HG03159 (cell line): ENCODE measurements around the gene AK8.

ENCODE experiments used
- ATAC-seq: cut with Tn5 transposase; IDR thresholded peaks from one replicate; pipeline ENCODE4 v1.9.1; 2021; ENCODE audit warnings: mild to moderate bottlenecking, moderate library complexity; ENCODE audit not compliant: unreplicated experiment

The AK8 gene

GRCh38 chr9:132877824-132878694, at the start of gene AK8:
Gene AK8, minus strand, starts transcription at chr9:132878284. Its CDS starts 29 bp downstream, at chr9:132878255.
- peak; percentile 81 for ATAC-seq

- ATAC-seq, result no peak
Measured at GRCh38 chr9:132927704-132928103, 49.6 kb upstream of the AK8 start.

- no peak for ATAC-seq
Measured at GRCh38 chr9:132923346-132923902, 45.3 kb upstream of the AK8 start.

GRCh38 chr9:132919614-132920268, 41.7 kb upstream of the AK8 start:
- no peak for ATAC-seq

- no peak for ATAC-seq
Measured at GRCh38 chr9:132914924-132915323, 36.8 kb upstream of the AK8 start.

GRCh38 chr9:132912131-132912530, 34.0 kb upstream of the AK8 start:
- no peak for ATAC-seq

GRCh38 chr9:132910376-132910775, 32.3 kb upstream of the AK8 start:
- no peak for ATAC-seq

- no peak for ATAC-seq
Measured at GRCh38 chr9:132909311-132909710, 31.2 kb upstream of the AK8 start.

- no peak for ATAC-seq
Measured at GRCh38 chr9:132908635-132909034, 30.6 kb upstream of the AK8 start.

GRCh38 chr9:132905726-132906125, 27.6 kb upstream of the AK8 start:
- ATAC-seq, result no peak

GRCh38 chr9:132903574-132904492, 25.7 kb upstream of the AK8 start:
- ATAC-seq, result no peak

GRCh38 chr9:132901858-132902831, 24.1 kb upstream of the AK8 start:
- peak; percentile 79 for ATAC-seq

GRCh38 chr9:132898051-132898450, 20.0 kb upstream of the AK8 start:
- ATAC-seq, result no peak

- ATAC-seq, result no peak
Measured at GRCh38 chr9:132896906-132897305, 18.8 kb upstream of the AK8 start.

- no peak for ATAC-seq
Measured at GRCh38 chr9:132896264-132896663, 18.2 kb upstream of the AK8 start.

- no peak for ATAC-seq
Measured at GRCh38 chr9:132894862-132895835, 17.1 kb upstream of the AK8 start.

GRCh38 chr9:132894346-132894745, 16.3 kb upstream of the AK8 start:
- ATAC-seq, result no peak

GRCh38 chr9:132892400-132892799, 14.3 kb upstream of the AK8 start:
- no peak for ATAC-seq

- no peak for ATAC-seq
Measured at GRCh38 chr9:132888151-132888550, 10.1 kb upstream of the AK8 start.
